GM12874 (cell line): Measurements from ENCODE around the gene ATP8B1.

ENCODE experiments used
- CTCF ChIP-seq: IDR thresholded peaks from 2 replicates; pipeline ENCODE4 v1.5.1; 2011; ENCODE audit warnings: low read depth, mild to moderate bottlenecking, control low read depth, low read length, moderate library complexity; ENCODE audit not compliant: insufficient read depth

The ATP8B1 gene

DNA sequence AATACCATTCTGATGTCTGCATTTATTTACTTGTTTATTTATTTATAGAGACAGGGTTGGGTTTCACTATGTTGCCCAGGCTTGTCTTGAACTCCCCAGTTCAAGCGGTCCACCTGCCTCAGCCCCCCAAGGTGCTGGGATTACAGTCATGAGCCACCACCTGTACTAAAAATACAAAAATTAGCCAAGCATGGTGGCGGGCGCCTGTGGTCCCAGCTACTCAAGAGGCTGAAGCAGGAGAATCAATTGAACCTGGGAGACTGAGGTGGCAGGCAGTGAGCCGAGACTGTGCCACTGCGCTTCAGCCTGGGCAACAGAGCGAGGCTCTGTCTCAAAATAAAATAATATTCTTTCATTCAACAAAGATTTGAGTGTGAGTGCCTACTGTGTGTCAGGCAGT, 2.0 kb upstream of the ATP8B1 start:
- no peak for TF ChIP-seq CTCF

- no peak for TF ChIP-seq CTCF
Measured at GRCh38 chr18:57804557-57804956, 1.4 kb upstream of the ATP8B1 start.

DNA sequence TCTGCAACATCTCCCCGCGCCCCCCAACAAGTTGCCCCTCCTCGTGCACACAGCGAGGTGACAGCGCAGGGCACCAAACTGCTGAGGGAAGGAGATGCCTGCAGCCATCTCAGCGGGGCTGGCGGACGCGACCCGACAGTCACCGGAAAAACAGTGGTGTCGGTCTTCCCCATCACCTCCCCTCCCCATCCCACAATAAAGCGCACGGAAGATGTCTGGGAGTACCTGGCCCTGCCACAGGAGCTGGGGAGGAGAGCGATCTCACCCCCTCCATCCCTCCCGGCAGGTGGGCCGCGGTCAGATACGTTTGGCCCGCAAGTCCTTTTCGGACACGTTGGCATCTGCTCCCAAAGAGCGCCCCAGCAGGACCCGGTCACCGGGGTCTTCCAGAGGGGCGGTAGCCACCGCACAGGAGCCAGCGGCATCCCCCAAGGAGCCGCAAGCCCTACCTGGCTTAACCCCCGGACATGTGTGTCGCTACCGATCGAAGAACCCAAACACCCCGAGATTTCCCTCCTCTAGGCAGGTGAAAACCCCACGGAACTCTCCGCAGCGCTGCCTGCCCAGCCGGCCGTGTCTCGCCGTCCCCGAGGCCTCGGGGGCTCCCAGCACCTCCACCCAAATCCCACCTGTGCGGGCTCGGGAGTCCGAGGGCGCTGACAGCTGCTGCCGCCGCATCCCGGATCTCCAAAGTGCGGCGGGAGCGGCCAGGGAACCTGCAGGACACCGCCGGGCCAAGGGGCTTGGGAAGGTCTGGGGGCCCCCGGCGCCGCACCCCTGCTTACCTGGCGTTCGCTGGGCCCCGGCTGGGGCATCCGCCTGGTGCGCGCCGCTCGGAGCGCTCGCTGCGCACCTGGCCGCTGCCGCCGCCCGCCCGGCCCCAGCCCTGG, 657 bp downstream of the ATP8B1 start:
- TF ChIP-seq CTCF: no peak

GRCh38 chr18:57801761-57802212, 1.3 kb downstream of the ATP8B1 start:
- no peak for TF ChIP-seq CTCF

- no peak for TF ChIP-seq CTCF
Measured at GRCh38 chr18:57801325-57801724, 1.8 kb downstream of the ATP8B1 start.

GRCh38 chr18:57798713-57799373, 4.3 kb downstream of the ATP8B1 start:
- no peak for TF ChIP-seq CTCF

GRCh38 chr18:57797209-57797651, 5.9 kb downstream of the ATP8B1 start:
- no peak for TF ChIP-seq CTCF
